NCI-H524 treated with DMSO at 0.1 percent for 48 hours (cell line): Measurements from ENCODE around the gene ARHGDIG.
"Not testable (repeated sequence)": the region's sequence is repeated elsewhere in the genome, so short reads cannot be mapped to it uniquely, and the experiment has no call there.

ENCODE experiments used
- DNase-seq: peaks from one replicate; lab custom pipeline; 2025; lab: John Stamatoyannopoulos, UW

The ARHGDIG gene

GRCh38 chr16:330741-331140, 50.4 kb downstream of the ARHGDIG start:
- DNase-seq, result no peak

GRCh38 chr16:331181-331814, 50.9 kb downstream of the ARHGDIG start:
- not testable (repeated sequence) for DNase-seq
